Measurements from ENCODE around the gene TBX6.

DNA sequence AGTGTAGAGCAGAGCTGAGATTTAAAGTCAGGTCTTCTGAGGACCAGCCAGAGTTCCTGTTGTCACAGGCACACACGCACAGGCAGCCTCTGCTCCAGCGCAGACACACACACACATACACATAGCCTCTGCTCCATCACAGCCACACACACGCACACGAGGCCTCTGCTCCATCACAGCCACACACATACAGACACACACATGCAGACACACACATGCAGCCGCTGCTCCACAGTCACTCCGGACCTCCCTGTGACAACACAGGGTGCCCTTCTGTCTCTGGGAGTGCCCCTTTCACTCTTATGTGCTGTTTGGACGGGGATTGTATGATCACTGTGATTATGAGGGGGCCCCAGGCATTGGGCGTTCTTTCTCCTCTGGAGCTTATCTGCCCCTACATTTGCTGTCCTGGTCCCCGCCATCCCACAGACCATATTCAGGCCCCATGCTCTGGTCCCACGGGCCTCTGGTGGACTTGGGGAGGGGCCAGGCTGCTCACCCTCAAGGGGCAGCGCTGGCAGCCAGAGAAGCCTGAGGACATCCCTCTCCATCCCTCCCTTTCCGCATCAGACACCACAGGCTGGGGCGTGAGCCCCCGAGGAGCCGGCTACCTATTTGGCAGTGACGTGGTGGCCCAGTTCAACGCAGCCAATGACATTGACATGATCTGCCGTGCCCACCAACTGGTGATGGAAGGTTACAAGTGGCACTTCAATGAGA is 7.5 kb downstream of the TBX6 start:
- TF ChIP-seq POLR2AphosphoS5 (IDR thresholded peaks at IDR 0.05; ENCODE audit: insufficient read depth in 1 of 2, low read depth in 1 of 2): no peak
- no peak for TF ChIP-seq CTCF (IDR thresholded peaks at IDR 0.05)
- no peak for TF ChIP-seq POLR2A (IDR thresholded peaks at IDR 0.05)

All from vagina (tissue), 2 donors.